ENCODE results near the gene ESPNL. TPM values are rescaled to one million over a fixed set of nuclear protein-coding genes. Genes with fewer than 3 reads are reported as not detected.

Gene ESPNL
- total and polyA plus RNA-seq, 10 donors = 0.65 to 6.2 (median 1.7) TPM

DNA sequence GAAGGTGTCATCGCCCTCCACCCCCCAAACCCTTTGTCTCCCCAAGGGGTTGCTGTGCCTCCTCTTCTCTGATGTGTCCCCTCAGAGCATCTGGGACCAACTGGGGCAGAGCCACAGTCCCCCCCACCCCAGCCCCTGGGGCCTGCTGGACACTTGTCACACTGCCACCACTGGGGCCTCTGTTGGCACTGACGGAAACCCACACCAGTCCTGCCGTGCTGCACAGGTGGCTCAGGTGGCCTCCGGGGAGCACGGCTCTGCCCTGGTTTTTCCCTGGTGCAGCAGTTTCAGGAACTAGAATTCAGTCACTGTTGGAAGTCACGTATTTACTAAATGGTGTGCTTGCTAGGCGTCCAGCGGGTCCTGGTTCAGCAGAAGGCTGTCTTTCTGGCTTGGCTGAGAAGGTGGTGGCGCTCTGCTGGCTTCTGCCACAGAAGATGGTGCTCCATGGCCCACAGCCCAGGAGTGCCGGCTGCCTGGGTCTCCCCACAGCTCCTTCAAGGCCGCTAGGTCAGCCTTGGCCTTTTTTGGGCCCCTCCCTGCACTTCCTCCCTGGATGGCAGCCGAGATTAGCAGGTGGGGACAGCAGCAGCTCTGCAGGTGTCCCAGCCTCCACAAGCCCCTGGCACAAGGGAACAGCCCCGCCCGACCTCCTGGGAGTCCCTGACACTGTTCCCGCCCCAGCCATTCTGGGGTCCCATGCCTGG is 19.8 kb downstream of the ESPNL start:
- DNase-seq = peak; percentile 74
- 51 to 76% (median 52%) methylated on average over 9 to 15 of the region's 15 CpGs for WGBS, 5 donors
- Histone ChIP-seq H3K27me3 (replicated peaks in 1 of 7) (peaks cover 0 to 33% (median 0%) of the 10 kb centered on the region in 7 donors), H3K4me1 (peaks cover 0 to 11% (median 0%) of the 10 kb centered on the region in 6 donors), H3K9me3 (no peaks in the 10 kb centered on the region), H3K36me3 (no peaks in the 10 kb centered on the region), H3K27ac (no peak overlapping the region), H3K4me3 (no peak overlapping the region)
- intact Hi-C loops (cut with DNase I; ENCODE audit: low total_unique reads) = no loop called here
- no peak for TF ChIP-seq POLR2A (IDR thresholded peaks at IDR 0.05)
- no peak for TF ChIP-seq POLR2AphosphoS5 (IDR thresholded peaks at IDR 0.05)
- TF ChIP-seq, protein P1, sequence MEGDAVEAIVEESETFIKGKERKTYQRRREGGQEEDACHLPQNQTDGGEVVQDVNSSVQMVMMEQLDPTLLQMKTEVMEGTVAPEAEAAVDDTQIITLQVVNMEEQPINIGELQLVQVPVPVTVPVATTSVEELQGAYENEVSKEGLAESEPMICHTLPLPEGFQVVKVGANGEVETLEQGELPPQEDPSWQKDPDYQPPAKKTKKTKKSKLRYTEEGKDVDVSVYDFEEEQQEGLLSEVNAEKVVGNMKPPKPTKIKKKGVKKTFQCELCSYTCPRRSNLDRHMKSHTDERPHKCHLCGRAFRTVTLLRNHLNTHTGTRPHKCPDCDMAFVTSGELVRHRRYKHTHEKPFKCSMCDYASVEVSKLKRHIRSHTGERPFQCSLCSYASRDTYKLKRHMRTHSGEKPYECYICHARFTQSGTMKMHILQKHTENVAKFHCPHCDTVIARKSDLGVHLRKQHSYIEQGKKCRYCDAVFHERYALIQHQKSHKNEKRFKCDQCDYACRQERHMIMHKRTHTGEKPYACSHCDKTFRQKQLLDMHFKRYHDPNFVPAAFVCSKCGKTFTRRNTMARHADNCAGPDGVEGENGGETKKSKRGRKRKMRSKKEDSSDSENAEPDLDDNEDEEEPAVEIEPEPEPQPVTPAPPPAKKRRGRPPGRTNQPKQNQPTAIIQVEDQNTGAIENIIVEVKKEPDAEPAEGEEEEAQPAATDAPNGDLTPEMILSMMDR (IDR thresholded peaks at IDR 0.05 in 8 of 11, conservative IDR thresholded peaks at IDR 0.05 in 3 of 11) = no peak

DNA sequence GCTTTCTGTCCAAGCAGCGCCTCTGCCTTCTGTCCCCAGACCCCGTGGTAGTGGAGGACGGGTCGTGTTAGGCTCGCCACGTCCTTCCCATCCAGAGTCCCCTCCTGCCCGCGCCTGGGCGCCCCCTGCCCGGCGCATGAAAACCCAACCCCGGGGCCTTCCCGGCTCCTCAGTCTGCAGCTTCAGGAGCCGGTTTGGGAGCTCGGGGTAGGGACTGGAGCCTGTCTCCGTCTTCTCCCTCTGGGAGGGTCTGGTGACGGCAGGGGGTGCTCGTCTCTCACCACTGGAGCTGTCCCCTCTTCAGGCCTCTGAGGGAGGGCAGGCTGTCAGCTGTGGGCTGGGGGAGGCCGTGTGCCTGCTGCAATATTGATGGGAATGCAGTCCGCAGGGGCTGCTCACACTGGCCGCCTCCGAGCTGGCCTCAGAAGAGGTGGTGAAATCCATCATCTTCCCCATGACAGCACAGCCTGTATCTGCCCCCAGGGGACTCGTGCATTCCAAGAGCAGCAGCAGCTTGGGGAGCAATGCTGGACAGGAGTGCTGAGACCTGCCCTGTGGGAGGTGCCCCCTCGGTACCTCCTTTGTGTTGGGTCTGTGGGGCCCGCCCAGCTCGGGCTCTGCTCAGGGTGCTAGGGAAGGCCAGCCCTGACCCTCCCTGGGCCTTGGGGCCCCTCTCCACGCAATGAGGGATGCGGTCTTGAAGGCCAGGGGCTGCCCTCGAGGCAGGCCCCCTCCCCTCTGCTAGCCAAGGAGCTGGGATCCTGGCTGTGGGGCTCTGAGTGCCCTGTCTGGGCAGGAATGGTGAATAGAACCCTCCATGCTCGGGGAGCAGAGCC is 20.5 kb downstream of the ESPNL start:
- Histone ChIP-seq H3K27ac (no peak overlapping the region), H3K4me1 (peaks cover 0 to 10% (median 0%) of the 10 kb centered on the region in 6 donors), H3K9me3 (no peaks in the 10 kb centered on the region), H3K36me3 (no peaks in the 10 kb centered on the region), H3K4me3 (no peak overlapping the region), H3K27me3 (replicated peaks in 1 of 7) (peaks cover 0 to 32% (median 0%) of the 10 kb centered on the region in 7 donors)
- intact Hi-C loops (cut with DNase I; ENCODE audit: low total_unique reads) = no loop called here
- peak; percentile 65 for DNase-seq
- TF ChIP-seq POLR2A (IDR thresholded peaks at IDR 0.05) (no peak), POLR2AphosphoS5 (IDR thresholded peaks at IDR 0.05) (no peak)
- TF ChIP-seq, protein P1 (IDR thresholded peaks at IDR 0.05 in 8 of 11, conservative IDR thresholded peaks at IDR 0.05 in 3 of 11) = no peak
- WGBS, 5 donors = 54 to 64% (median 57%) methylated on average over 19 to 30 of the region's 30 CpGs

GRCh38 chr2:238121511-238122286 is 21.6 kb downstream of the ESPNL start:
- intact Hi-C loops (cut with DNase I; ENCODE audit: low total_unique reads) = no loop called here
- 82 to 93% (median 91%) methylated on average over 19 to 27 of the region's 27 CpGs for WGBS, 5 donors
- TF ChIP-seq, protein P1 (IDR thresholded peaks at IDR 0.05 in 8 of 11, conservative IDR thresholded peaks at IDR 0.05 in 3 of 11) = no peak
- DNase-seq = peak; percentile 50
- no peak overlapping the region for H3K4me3 ChIP-seq
- no peak overlapping the region for H3K27ac ChIP-seq
- H3K27me3 ChIP-seq (replicated peaks in 1 of 7) = peaks cover 0 to 26% (median 0%) of the 10 kb centered on the region in 7 donors
- no peaks in the 10 kb centered on the region for H3K36me3 ChIP-seq
- no peaks in the 10 kb centered on the region for H3K9me3 ChIP-seq
- H3K4me1 ChIP-seq = peaks cover 0 to 10% (median 0%) of the 10 kb centered on the region in 6 donors

All from spleen (tissue), 11 donors.